Body of pancreas (tissue), 4 donors: ENCODE data around the gene PRELP. TPM values are rescaled to one million over a fixed set of nuclear protein-coding genes. Genes with fewer than 3 reads are reported as not detected.

ENCODE experiments used
- ATAC-seq: fragments of 150-250 bp; one replicate; pipeline ENCODE4 v1.9.1; 2016
- DNase-seq, 4 donors: peaks; one replicate each; pipeline ENCODE4 v3.0.0-alpha.2; 2019
- H3K27ac ChIP-seq, 4 donors: fragments of 200-600 bp; sonication (generic); 1 replicate in 3 of 4; 2 replicates in 1 of 4; pipeline versions ENCODE4 v1.5.1 to v1.6.1; 2016 to 2019; ENCODE audit warnings: mild to moderate bottlenecking in 1 of 4, mixed read lengths in 1 of 4, moderate library complexity in 1 of 4
- H3K27me3 ChIP-seq, 2 donors: fragments of 200-600 bp; sonication (generic); one replicate each; pipeline ENCODE4 v1.6.0; 2016; ENCODE audit warnings: mild to moderate bottlenecking in 1 of 2
- H3K36me3 ChIP-seq, 2 donors: fragments of 200-600 bp; sonication (generic); replicated peaks in 1 of 2; 2 replicates each; pipeline ENCODE4 v1.5.1; 2016; ENCODE audit warnings: low read depth in 2 of 2; ENCODE audit not compliant: insufficient read depth in 1 of 2
- H3K4me1 ChIP-seq: fragments of 200-600 bp; sonication (generic); one replicate; pipeline ENCODE4 v1.6.0; 2016
- H3K4me3 ChIP-seq, 2 donors: fragments of 200-600 bp; sonication (generic); 1 replicate in 1 of 2; 2 replicates in 1 of 2; pipeline ENCODE4 v1.5.1; 2016 to 2019
- H3K9me3 ChIP-seq, 3 donors: fragments of 200-600 bp; sonication (generic); 1 replicate in 2 of 3; 2 replicates in 1 of 3; pipeline ENCODE4 v1.5.1; 2016
- POLR2A ChIP-seq, 3 donors: fragments of 450-650 bp; IDR thresholded peaks; one replicate each; pipeline ENCODE4 v1.6.1; 2016; ENCODE audit warnings: antibody characterized with exemption in 3 of 3, mild to moderate bottlenecking in 2 of 3
- WGBS, 2 donors: methylation state at CpG; one replicate each; pipeline ENCODE4 v1.1.5; 2017; 5-methylcytosine and 5-hydroxymethylcytosine counted together
- intact Hi-C: fragments of 100-400 bp; cut with DNase I; formaldehyde crosslinking; loops from one replicate; pipeline ENCODE4 v1.15.1; 2023
- total RNA-seq, 2 donors: library from RNA; depleted of rRNA; stranded (reverse); fragments of >200 nt; gene quantifications; one replicate each; pipeline ENCODE4 v1.1.0, GENCODE V29; 2016
- TF ChIP-seq, protein P1 (sequence below), 7 experiments: fragments of 450-650 bp in 4 of 7; fragments of 200-600 bp in 3 of 7; sonication (generic) in 3 of 7; IDR thresholded peaks; one replicate each; pipeline ENCODE4 v1.5.1; 2016 to 2019; ENCODE audit warnings: antibody characterized with exemption in 7 of 7

Gene PRELP
- total RNA-seq, 2 donors from 2014 or later: 14.8 to 28.0 TPM

DNA sequence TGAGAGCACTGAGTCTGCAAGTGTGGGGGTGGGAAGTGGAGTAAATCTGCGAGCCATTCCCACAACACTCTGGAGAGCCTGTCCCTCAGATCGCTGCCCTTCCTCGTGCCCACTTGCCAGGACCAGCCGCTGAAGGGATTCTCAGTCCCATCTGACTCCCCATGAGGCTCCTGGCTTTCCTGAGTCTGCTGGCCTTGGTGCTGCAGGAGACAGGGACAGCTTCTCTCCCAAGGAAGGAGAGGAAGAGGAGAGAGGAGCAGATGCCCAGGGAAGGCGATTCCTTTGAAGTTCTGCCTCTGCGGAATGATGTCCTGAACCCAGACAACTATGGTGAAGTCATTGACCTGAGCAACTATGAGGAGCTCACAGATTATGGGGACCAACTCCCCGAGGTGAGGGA is 20.2 kb downstream of the PRELP start:
- 43 to 57% methylated on average over 4 to 7 of the region's 7 CpGs for WGBS, 2 donors
- TF ChIP-seq, protein P1, sequence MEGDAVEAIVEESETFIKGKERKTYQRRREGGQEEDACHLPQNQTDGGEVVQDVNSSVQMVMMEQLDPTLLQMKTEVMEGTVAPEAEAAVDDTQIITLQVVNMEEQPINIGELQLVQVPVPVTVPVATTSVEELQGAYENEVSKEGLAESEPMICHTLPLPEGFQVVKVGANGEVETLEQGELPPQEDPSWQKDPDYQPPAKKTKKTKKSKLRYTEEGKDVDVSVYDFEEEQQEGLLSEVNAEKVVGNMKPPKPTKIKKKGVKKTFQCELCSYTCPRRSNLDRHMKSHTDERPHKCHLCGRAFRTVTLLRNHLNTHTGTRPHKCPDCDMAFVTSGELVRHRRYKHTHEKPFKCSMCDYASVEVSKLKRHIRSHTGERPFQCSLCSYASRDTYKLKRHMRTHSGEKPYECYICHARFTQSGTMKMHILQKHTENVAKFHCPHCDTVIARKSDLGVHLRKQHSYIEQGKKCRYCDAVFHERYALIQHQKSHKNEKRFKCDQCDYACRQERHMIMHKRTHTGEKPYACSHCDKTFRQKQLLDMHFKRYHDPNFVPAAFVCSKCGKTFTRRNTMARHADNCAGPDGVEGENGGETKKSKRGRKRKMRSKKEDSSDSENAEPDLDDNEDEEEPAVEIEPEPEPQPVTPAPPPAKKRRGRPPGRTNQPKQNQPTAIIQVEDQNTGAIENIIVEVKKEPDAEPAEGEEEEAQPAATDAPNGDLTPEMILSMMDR (IDR thresholded peaks at IDR 0.05): no peak
- no peak for TF ChIP-seq POLR2A (IDR thresholded peaks at IDR 0.05)
- H3K4me3 ChIP-seq: no peak overlapping the region
- no peaks in the 10 kb centered on the region for H3K9me3 ChIP-seq
- H3K36me3 ChIP-seq: no peaks in the 10 kb centered on the region
- DNase-seq (no peak), ATAC-seq (no peak)
- no peaks in the 10 kb centered on the region for H3K4me1 ChIP-seq
- intact Hi-C loops: no loop called here
- H3K27me3 ChIP-seq: no peaks in the 10 kb centered on the region
- no peak overlapping the region for H3K27ac ChIP-seq

DNA sequence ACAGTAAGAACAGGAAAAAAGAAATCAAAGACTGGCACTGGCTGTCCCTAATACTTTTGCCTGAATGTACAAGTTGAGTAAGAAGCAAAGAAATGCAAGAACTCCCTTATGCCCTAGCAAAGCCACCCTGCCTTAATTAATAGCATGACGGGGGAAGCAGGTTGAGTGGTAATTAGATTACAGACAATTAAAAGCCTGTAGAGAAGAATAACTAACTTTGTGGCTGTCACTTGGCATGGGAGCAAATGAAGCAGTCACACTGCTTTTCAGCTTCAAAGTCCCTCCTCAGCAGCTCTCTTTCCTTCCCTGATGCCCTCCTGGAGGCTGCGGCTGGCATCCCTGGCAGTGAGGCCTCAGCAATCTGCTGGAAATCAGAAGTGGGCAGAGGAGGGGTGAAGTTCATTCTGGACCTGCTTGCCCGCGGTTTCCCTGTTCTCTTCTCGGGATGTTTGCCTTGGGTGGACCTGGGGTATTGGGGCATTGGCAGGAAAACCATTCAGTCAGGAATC is 21.7 kb downstream of the PRELP start:
- H3K27ac ChIP-seq: no peak overlapping the region
- 68 to 84% methylated on average over 5 of the region's 5 CpGs for WGBS, 2 donors
- H3K36me3 ChIP-seq: no peaks in the 10 kb centered on the region
- intact Hi-C loops: no loop called here
- H3K4me1 ChIP-seq: no peaks in the 10 kb centered on the region
- DNase-seq (no peak), ATAC-seq (no peak)
- no peak overlapping the region for H3K4me3 ChIP-seq
- TF ChIP-seq, protein P1 (IDR thresholded peaks at IDR 0.05): no peak
- no peak for TF ChIP-seq POLR2A (IDR thresholded peaks at IDR 0.05)
- H3K27me3 ChIP-seq: no peaks in the 10 kb centered on the region
- no peaks in the 10 kb centered on the region for H3K9me3 ChIP-seq

DNA sequence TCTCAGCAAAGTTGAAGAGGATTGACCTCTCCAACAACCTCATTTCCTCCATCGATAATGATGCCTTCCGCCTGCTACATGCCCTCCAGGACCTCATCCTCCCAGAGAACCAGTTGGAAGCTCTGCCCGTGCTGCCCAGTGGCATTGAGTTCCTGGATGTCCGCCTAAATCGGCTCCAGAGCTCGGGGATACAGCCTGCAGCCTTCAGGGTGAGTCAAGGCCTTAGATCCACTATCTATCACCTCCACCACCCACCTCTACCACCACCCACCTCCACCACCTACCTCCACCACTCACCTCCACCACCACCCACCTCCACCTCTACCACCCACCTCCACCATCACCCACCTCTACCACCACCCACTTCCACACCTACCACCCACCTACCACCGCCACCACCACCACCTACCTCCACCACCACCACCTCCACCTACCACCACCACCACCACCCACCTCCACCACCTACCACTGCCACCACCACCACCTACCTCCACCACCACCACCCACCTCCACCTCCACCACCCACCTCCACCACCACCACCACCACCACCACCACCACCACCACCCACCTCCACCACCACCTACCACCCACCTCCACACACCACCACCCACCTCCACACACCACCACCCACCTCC is 24.2 kb downstream of the PRELP start:
- no peak for DNase-seq
- WGBS, 2 donors: 82 to 88% methylated on average over 7 of the region's 7 CpGs
- intact Hi-C loops: no loop called here
- ATAC-seq: no peak
- Histone ChIP-seq H3K27ac (no peak overlapping the region), H3K27me3 (no peaks in the 10 kb centered on the region), H3K4me3 (no peak overlapping the region), H3K36me3 (no peaks in the 10 kb centered on the region), H3K9me3 (no peaks in the 10 kb centered on the region), H3K4me1 (no peaks in the 10 kb centered on the region)
- no peak for TF ChIP-seq POLR2A (IDR thresholded peaks at IDR 0.05)
- TF ChIP-seq, protein P1 (IDR thresholded peaks at IDR 0.05): no peak

DNA sequence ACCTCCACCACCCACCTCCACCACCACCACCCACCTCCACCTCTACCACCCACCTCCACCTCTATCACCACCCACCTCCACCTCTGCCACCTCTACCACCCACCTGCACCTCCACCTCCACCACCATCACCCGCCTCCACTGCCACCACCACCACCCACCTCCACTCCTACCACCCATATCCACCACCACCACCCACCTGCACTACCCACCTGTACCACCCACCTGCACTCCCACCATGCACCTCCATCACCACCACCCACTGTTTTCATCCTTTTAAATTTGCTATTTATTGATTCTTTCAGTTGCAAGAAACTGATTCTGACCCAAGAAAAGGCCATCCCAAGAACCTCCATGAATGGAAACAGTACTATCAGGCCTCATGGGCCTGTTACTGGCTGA is 24.7 kb downstream of the PRELP start:
- Histone ChIP-seq H3K36me3 (no peaks in the 10 kb centered on the region), H3K4me1 (no peaks in the 10 kb centered on the region), H3K4me3 (no peak overlapping the region), H3K27me3 (no peaks in the 10 kb centered on the region), H3K9me3 (no peaks in the 10 kb centered on the region), H3K27ac (no peak overlapping the region)
- no peak for TF ChIP-seq POLR2A (IDR thresholded peaks at IDR 0.05)
- TF ChIP-seq, protein P1 (IDR thresholded peaks at IDR 0.05): no peak
- 88 to 92% methylated on average over 1 of the region's 1 CpG for WGBS, 2 donors
- intact Hi-C loops: no loop called here
- ATAC-seq: no peak
- no peak for DNase-seq

DNA sequence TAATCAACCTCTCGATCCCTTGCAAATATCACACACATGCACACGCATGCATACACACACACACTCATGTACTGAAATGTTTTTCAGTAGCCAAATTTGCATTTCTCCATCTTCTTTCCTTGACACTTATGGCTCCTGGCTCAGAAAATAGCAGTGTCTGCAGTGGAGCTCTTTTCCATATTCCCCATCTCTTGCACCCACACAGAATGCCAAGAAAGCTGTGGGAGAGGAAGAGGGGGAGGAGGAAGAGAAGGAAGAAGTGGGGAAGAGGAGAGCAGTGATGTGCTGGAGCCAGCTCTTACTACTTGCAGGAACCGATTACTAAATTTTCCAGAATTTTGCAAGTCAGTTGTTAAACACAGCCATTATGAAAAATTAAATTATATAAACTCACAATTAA is 28.2 kb downstream of the PRELP start:
- H3K4me1 ChIP-seq: no peaks in the 10 kb centered on the region
- H3K27ac ChIP-seq: no peak overlapping the region
- H3K27me3 ChIP-seq: no peaks in the 10 kb centered on the region
- intact Hi-C loops: loop anchor here (2.0 kb wide), 1 partner anchor 201 kb away; no protein-coding TSS in a partner anchor
- 45 to 60% methylated on average over 3 of the region's 3 CpGs for WGBS, 2 donors
- no peaks in the 10 kb centered on the region for H3K36me3 ChIP-seq
- H3K4me3 ChIP-seq: no peak overlapping the region
- H3K9me3 ChIP-seq: no peaks in the 10 kb centered on the region
- TF ChIP-seq POLR2A (IDR thresholded peaks at IDR 0.05): no peak
- TF ChIP-seq, protein P1 (IDR thresholded peaks at IDR 0.05): no peak
- no peak for DNase-seq
- ATAC-seq: no peak
